ENCODE data around the gene TMEM44.

TMEM44 gene

DNA sequence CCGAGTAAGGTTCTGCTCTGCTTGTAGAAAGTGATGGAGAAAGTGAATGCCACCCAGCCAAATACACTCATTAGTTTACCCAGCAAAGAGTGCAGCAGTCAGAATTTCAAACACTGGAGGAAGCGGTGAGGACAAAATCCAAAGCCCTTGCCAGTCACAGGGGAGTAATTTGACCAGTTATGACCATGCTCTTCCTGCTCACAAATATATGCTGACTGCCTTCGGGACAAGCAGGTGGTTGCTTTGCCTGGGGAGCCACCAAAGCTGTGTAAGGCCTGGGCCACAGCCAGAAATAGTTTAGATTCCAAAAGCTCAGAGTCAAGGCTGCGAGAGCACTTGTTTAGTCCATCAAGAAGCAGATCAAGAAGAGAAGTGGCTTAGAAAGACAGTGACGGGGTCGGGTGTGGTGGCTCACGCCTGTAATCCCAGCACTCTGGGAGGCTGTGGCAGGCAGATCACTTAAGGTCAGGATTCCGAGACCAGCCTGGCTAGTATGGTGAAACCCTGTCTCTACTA lies 95.4 kb downstream of the TMEM44 start:
- TF ChIP-seq, protein P1, sequence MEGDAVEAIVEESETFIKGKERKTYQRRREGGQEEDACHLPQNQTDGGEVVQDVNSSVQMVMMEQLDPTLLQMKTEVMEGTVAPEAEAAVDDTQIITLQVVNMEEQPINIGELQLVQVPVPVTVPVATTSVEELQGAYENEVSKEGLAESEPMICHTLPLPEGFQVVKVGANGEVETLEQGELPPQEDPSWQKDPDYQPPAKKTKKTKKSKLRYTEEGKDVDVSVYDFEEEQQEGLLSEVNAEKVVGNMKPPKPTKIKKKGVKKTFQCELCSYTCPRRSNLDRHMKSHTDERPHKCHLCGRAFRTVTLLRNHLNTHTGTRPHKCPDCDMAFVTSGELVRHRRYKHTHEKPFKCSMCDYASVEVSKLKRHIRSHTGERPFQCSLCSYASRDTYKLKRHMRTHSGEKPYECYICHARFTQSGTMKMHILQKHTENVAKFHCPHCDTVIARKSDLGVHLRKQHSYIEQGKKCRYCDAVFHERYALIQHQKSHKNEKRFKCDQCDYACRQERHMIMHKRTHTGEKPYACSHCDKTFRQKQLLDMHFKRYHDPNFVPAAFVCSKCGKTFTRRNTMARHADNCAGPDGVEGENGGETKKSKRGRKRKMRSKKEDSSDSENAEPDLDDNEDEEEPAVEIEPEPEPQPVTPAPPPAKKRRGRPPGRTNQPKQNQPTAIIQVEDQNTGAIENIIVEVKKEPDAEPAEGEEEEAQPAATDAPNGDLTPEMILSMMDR (conservative IDR thresholded peaks at IDR 0.05; ENCODE audit: low read depth, low read length) = no peak
- peak; percentile 84 for DNase-seq (ENCODE audit: low read depth)
- H3K4me3 ChIP-seq (ENCODE audit: low read depth, low read length) = no peak overlapping the region
